GM18498 (cell line): Measurements from ENCODE around the gene PIWIL1.

Experiments used
- ATAC-seq: cut with Tn5 transposase; IDR thresholded peaks from one replicate; pipeline ENCODE4 v1.9.1; 2021; ENCODE audit warnings: mild to moderate bottlenecking, moderate library complexity; ENCODE audit not compliant: unreplicated experiment

PIWIL1 gene

DNA sequence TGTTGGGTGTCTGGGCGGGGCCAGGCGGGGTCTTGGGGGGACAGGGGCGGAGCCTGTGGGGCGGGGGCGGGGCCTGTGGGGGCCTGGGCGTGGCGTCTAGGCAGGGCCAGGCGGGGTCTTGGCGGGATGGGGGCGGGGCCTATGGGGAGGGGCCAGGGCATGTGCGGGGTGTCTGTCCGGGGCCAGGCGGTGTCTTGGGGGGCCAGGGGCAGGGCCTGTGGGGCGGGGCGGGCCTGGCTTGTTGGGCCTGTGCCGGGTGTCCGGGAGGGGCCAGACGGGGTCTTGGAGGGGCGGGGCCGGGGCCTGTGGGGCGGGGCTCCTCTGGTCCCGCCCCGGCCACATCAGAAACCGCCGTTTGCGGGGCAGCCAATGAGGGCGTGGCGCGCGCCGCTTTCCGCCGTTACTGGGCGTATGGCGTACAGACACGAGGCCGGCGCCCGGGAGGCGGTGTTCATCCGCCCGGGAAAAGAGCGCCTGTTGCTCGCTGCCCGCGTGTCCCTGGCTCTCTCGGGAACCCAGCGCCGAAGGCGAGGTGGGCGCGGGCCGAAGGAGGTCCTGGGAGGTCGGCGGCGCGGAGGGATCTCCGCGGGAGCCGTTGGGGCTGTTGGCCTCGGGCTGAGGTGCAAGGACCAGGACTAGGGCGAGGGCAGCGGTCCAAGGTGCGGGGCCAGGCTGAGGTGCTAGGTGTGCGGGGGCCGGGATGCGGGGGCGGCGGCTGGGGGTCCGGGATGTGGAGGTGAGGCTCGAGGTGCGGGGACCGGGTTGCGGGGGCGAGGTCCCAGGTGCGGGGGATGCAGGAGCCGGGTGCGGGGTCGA is at the start of gene PIWIL1:
Gene PIWIL1 (plus strand): TSS at position 400 of the 816 bp plus-strand sequence. CDS start 4,705 bp downstream, outside the sequence.
- no peak for ATAC-seq

DNA sequence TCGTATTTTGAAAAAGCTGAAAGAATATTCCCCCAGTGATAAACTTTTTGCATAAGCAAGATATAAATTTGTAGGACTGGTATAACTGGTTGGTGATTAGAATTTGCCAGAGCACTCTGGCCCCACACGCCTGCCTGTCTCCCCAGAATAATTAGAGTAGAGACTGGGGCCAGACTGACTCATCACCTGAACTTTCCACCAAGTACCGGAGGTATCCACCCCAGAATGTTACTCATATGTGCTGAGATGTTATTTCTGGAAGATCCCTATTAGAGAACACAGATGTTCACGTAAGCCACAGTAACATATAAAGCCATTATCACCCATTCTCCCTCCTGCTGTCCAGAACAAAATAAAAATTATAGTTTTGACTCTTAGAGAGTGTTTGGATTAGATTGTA is 49.5 kb upstream of the PIWIL1 start:
- no peak for ATAC-seq

- ATAC-seq, result no peak
Observed at GRCh38 chr12:130288691-130289090, 49.0 kb upstream of the PIWIL1 start.

DNA sequence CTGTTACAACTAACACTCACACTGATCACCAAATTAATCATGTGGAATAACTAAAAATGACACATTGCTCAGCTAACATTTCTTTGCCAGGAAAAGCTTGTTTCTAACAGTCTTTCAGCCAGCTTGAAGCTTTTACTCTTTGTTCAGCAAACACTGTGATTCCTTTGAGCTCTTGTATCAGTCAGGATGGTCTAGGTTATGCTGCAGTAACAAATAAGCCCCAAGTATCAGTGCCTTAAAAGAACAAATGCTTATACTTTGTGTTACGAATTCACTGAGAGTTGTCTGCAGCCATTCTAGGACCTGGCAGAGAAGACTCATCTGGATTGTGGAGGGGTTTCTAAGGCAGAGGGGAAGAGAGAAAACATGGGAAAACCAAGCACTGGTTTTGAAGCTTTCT is 47.6 kb upstream of the PIWIL1 start:
- ATAC-seq, result no peak

- ATAC-seq, result no peak
Observed at GRCh38 chr12:130298322-130299021, 39.2 kb upstream of the PIWIL1 start.

DNA sequence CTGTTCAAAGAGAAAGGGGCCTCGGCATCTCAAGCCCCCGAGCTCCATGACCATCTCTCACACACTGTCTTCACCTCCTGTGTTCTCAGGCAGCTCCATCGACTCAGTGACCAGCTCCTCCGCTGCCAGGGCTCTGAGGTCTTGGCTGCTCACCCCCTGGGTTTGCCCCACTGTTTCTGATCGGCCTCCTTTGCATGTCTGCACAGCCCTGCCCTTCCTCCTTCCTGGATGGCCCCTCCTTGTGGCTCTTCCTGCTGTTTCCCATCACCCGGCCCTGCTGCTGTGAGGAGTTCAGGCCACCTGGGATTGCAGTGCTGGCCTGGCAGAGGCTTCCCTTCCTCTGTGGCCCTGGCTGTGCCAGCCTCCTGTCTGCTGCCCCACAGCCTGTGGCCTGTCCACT is 38.1 kb upstream of the PIWIL1 start:
- ATAC-seq, result no peak

GRCh38 chr12:130300090-130300489 is 37.6 kb upstream of the PIWIL1 start:
- no peak for ATAC-seq

DNA sequence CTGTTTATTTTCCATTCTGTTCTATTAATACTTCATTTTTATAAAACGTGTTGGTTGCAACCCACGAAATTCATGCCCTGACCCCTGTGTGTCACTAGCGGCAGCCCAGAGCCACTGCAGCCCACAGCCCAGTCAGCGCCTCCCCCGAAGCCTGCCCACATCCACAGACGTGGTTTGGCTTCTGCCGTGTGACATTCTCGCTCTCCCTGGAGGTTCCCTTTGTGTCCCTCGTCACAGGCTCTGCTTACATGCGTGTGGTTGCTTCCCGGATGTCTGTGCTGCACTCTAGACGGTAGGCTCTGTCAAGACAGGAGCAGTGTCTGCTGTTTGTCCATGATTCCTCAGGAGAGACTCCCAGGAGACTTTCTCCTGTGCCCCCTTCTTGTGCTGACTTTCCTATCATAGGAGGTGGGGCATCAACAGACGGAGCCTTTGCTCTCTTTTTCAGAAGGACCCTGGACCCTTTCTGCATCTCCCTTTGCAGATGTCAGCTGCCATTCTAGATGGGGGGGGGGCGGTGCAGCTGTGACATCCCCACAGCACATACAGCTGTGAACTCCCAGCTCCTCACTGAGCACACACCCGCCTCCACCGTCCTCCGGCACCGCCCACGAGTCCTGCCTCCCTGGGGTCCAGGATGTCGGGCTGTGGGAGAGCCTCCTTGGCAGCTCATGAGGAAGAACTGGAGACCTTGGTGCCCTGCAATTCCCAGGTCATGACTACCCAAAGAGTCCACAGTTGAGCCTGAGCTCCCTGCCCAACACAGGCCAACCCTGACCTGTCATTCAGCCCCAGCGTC is 36.8 kb upstream of the PIWIL1 start:
- no peak for ATAC-seq

GRCh38 chr12:130301559-130301958 is 36.1 kb upstream of the PIWIL1 start:
- ATAC-seq, result no peak

DNA sequence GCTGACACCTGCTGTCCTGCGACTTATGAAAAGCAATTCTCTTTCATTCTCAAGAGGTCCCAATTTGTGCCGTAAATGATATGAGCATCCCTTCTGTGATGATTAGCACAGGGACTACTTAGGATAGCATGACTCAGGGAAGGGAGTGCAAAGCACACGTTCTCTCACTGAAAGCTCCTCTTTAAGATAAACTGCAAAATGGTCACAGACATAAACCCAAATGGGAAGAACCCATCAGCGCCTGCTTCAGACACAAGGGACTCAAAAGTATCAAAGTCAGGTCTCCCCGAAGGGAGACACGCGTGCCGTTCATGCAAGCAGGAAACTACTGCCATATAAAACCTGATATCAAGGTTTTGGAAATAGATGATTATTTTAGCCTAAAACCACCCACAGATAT is 33.9 kb upstream of the PIWIL1 start:
- ATAC-seq, result no peak

- no peak for ATAC-seq
Observed at GRCh38 chr12:130307859-130308258, 29.8 kb upstream of the PIWIL1 start.

DNA sequence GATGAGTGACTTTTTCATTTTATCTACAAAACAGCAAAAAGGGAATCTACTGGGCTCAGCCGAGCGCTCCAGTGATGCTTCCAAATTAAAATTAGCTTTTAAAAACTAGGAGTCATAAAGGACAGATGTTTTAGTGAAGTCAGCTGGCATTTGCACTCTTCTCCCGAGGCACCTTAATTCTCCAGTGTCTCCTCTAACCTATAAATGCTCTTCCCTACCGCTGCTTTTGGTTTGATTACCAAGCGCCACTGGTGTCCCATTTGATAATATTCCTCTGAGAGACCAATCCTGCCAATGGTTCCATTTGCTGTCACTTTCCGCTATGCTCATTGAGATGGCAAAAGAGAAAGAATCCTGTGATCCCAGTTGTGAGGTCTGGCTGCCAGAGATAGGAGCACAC is 29.3 kb upstream of the PIWIL1 start:
- ATAC-seq, result no peak

GRCh38 chr12:130316251-130316650 is 21.4 kb upstream of the PIWIL1 start:
- no peak for ATAC-seq

GRCh38 chr12:130320536-130320935 is 17.2 kb upstream of the PIWIL1 start:
- no peak for ATAC-seq

GRCh38 chr12:130322263-130322662 is 15.4 kb upstream of the PIWIL1 start:
- no peak for ATAC-seq

DNA sequence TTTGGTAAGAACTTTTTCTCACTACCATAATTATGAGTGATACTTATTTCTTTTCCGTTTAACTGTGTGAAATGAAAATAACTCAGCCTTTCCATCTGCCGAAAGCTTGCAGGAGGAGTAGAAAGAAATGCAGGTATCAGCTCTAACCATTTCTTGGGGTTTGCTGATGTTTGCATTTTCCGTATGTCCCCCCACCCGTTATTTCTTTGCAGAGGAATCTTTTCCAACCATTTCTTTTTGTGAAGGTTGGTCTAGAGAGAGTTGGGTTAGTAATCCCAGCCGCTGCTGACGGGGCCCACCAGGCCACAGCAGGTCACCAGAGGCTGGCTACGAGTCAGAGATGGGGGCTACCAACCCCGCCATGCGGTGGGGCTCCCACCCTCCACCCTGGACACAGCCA is 7.0 kb upstream of the PIWIL1 start:
- ATAC-seq, result no peak

- ATAC-seq, result no peak
Observed at GRCh38 chr12:130331146-130331545, 6.5 kb upstream of the PIWIL1 start.

- no peak for ATAC-seq
Observed at GRCh38 chr12:130333341-130333740, 4.3 kb upstream of the PIWIL1 start.

GRCh38 chr12:130334399-130334798 is 3.3 kb upstream of the PIWIL1 start:
- ATAC-seq, result no peak

DNA sequence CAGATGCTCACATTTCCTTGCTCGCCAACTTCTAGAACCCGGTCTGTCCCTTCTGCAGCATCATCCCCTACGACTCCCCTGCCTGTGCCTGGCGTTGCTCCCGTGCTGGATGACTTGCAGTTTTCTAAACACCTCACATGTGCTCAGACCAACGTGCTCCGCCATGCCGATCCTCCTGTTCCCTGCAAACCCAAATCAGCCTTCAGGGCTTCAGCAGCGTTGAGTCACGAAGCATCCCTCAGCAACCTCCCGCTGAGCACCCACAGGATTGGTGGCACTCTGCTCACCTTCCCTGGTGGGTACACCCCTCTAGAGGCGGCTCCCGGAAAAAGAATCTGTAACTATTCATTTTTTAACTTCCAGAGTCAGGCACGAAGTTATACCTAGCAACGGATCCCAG is 2.8 kb upstream of the PIWIL1 start:
- ATAC-seq, result no peak

DNA sequence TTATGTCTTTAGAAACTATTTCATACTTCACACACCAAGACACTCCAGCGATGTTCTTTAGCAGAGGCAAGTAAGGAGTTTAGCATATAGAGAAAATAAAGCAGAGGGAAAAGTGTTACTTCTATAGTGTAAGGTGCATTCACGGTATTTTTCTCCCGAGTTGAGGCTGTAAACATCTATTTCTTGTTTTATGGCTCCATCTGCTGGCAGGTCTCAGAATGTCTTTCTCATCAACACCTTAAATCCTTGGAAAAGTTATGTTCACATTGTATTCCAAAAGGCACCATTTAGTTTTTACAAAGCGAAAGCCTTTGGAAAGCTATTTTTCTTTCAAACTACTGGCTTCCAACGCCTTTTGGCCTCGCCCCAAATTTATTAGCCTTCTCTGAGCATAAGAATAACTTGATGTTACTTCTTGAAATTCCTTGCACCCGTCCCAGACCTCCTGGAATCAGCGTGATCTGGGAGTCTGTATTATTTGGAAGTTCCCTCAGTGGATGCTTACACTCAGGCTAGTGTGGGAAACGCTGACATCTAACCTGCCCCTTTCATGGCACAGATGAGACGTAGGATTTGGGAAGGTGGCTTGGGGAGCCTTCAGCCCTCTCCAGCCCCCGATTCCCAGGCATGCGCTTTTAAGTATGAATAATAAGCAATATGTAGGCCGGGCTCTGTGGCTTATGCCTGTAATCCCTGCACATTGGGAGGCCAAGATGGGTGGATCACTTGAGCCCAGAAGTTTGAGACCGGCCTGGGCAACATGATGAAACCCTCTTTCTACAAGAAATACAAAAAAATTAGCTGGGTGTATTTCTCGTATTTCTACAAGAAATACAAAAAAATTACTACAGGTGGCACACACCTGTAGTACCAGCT is 1.9 kb upstream of the PIWIL1 start:
- no peak for ATAC-seq
